HG02763 (cell line): ENCODE results near the gene KCTD5.
"Not testable (repeated sequence)": the region's sequence is repeated elsewhere in the genome, so short reads cannot be mapped to it uniquely, and the experiment has no call there.

Experiments used
- ATAC-seq: cut with Tn5 transposase; IDR thresholded peaks from one replicate; pipeline ENCODE4 v1.9.1; 2021; ENCODE audit warnings: mild to moderate bottlenecking, moderate library complexity; ENCODE audit not compliant: unreplicated experiment

The KCTD5 gene

GRCh38 chr16:2696601-2697250, 14.4 kb downstream of the KCTD5 start:
- not testable (repeated sequence) for ATAC-seq

GRCh38 chr16:2697401-2697948, 15.2 kb downstream of the KCTD5 start:
- no peak for ATAC-seq

- ATAC-seq: no peak
These were observed 16.0 kb downstream of the KCTD5 start for GRCh38 chr16:2698103-2698870.

GRCh38 chr16:2698965-2699750, 16.8 kb downstream of the KCTD5 start:
- no peak for ATAC-seq

GRCh38 chr16:2699791-2700600, 17.7 kb downstream of the KCTD5 start:
- ATAC-seq: no peak

- ATAC-seq: no peak
These were observed 18.5 kb downstream of the KCTD5 start for GRCh38 chr16:2700786-2701185.

- ATAC-seq: no peak
These were observed 18.9 kb downstream of the KCTD5 start for GRCh38 chr16:2701272-2701671.

GRCh38 chr16:2701713-2702437, 19.6 kb downstream of the KCTD5 start:
- no peak for ATAC-seq

GRCh38 chr16:2702438-2702825, 20.1 kb downstream of the KCTD5 start:
- ATAC-seq: no peak

- ATAC-seq: no peak
These were observed 20.8 kb downstream of the KCTD5 start for GRCh38 chr16:2702871-2703745.

GRCh38 chr16:2704166-2704982, 22.1 kb downstream of the KCTD5 start:
- no peak for ATAC-seq

- ATAC-seq: no peak
These were observed 22.6 kb downstream of the KCTD5 start for GRCh38 chr16:2704983-2705275.

- no peak for ATAC-seq
These were observed 23.0 kb downstream of the KCTD5 start for GRCh38 chr16:2705351-2705750.

- ATAC-seq: no peak
These were observed 23.8 kb downstream of the KCTD5 start for GRCh38 chr16:2706085-2706484.

- ATAC-seq: no peak
These were observed 24.4 kb downstream of the KCTD5 start for GRCh38 chr16:2706611-2707311.

- no peak for ATAC-seq
These were observed 25.3 kb downstream of the KCTD5 start for GRCh38 chr16:2707368-2708289.

GRCh38 chr16:2708290-2708639, 25.9 kb downstream of the KCTD5 start:
- ATAC-seq: no peak
